ENCODE data around the gene SCP2D1. TPM values are rescaled to one million over a fixed set of nuclear protein-coding genes. Genes with fewer than 3 reads are reported as not detected.

SCP2D1 gene
- total RNA-seq, 2 donors from 2014 or later: not detected

DNA sequence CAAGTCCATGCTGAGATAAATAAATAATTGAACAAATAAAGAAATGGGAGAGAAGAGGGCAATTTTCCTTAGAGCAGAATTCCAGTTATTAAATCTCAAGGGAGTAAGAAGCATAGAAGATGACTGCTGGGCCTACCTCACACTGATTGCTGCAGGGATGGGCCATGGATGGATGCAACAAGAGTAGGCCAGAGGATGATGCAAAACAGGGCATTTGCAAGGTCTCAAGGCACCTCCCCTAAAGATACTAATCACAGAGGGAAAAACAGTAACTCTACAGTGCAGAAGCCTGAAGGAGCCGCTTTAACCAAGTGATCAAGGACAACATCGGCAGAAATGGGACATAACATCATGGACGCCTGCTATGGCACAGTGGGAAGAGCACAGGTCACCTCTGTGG is 1.7 kb upstream of the SCP2D1 start:
- intact Hi-C loops (cut with DNase I): no loop called here
- Histone ChIP-seq H3K36me3 (no peaks in the 10 kb centered on the region), H3K27me3 (no peaks in the 10 kb centered on the region), H3K9ac (ENCODE audit: low read depth in 2 of 2, low read length in 2 of 2) (no peak overlapping the region), H3K4me1 (no peaks in the 10 kb centered on the region), H3K27ac (no peak overlapping the region), H3K4me3 (no peak overlapping the region), H3K9me3 (no peaks in the 10 kb centered on the region)
- no peak for TF ChIP-seq CTCF (IDR thresholded peaks at IDR 0.05)
- DNase-seq: no peak

DNA sequence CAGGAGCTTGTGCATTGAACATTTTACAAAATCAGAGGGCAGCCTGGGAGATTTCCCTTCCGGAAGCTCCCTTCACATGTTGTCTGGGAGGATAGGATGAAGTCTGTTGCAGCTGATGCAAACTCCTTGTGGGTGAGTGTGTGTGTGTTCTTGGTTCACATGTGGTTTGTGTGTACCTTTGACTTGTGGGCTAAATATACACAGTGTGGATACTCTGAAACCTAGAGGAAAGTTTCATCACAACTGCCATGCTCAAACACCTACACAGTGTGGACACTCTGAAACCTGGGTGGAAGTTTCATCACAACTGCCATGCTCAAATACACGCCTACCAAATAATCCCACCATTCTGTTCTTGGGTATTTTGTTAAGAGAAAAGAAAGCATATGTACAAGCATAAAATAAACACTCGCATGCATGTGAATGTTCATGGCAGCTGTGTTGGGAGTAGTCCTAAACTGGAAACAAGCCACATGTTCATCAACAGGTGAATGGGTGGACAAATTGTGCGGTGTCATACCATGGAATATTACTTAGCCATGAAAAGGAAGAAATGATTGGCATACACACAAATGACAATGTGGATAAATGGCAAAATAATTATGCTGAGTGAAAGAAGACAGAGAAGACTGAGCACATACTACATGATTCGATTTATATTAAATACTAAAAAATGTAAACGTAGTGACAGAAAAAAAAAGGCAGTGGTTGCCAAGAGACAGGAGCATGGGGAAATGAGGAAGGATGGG is 1.8 kb downstream of the SCP2D1 start:
- Histone ChIP-seq H3K27me3 (no peaks in the 10 kb centered on the region), H3K9me3 (no peaks in the 10 kb centered on the region), H3K27ac (no peak overlapping the region), H3K4me1 (no peaks in the 10 kb centered on the region), H3K36me3 (no peaks in the 10 kb centered on the region), H3K9ac (ENCODE audit: low read depth in 2 of 2, low read length in 2 of 2) (no peak overlapping the region), H3K4me3 (no peak overlapping the region)
- TF ChIP-seq CTCF (IDR thresholded peaks at IDR 0.05): no peak
- DNase-seq: no peak
- intact Hi-C loops (cut with DNase I): no loop called here

DNA sequence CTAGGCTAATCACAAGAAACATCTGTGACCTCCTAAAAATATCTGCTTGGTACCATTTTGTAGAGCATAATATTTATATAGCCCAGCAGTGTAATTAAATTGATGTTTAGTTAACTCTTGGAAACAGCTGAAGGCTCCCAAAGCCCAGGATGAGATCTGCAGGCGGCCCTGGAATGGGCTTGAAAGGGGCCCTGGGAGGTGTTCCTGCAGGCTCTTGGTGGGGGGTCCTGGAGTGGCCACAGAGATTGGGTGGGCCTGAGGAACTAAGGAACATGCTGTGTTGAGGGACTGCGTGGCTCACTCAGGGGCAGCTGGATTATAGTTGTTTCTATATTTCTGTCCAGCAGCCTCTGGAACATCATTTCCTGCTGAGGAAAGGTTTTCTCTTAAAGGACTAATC is 9.2 kb downstream of the SCP2D1 start:
- Histone ChIP-seq H3K4me1 (no peaks in the 10 kb centered on the region), H3K27ac (peak overlapping the region; percentile 2), H3K4me3 (no peak overlapping the region), H3K27me3 (no peaks in the 10 kb centered on the region), H3K9ac (ENCODE audit: low read depth in 2 of 2, low read length in 2 of 2) (no peak overlapping the region), H3K9me3 (no peaks in the 10 kb centered on the region), H3K36me3 (no peaks in the 10 kb centered on the region)
- no peak for DNase-seq
- intact Hi-C loops (cut with DNase I): no loop called here
- no peak for TF ChIP-seq CTCF (IDR thresholded peaks at IDR 0.05)

DNA sequence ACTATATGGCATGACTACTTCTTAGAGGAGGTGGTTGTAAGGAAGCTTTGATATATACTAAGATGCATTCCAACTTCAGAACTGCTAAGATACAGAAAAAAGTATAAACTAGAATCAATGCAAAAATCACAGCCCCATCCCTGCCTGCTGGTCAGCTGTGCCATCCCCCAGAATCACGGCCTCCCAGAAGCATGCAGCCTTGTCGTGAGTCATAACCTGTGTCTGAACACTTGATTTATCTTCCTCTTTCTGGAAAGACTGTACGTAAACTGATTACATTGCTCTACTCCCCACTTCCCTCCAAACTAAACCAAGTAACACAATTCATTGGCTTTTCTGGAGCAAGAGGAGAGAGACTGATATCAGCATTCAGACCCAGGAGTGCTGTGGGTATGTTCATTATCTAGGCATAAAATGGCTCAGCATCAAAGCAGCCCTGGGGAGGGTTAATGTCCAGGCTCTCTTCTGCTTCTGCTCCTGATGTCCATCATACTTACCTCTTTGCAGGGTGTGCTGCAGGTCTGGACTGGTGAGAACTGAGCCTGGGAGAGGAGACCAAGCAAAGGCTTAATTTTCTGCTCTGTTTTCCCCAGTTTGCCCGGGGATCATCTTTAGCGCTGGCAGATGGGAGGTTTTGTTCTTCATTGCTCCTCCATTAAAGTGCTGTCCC is 18.4 kb downstream of the SCP2D1 start:
- intact Hi-C loops (cut with DNase I): no loop called here
- H3K9me3 ChIP-seq: no peaks in the 10 kb centered on the region
- H3K27me3 ChIP-seq: no peaks in the 10 kb centered on the region
- DNase-seq: no peak
- no peak overlapping the region for H3K4me3 ChIP-seq
- H3K4me1 ChIP-seq: no peaks in the 10 kb centered on the region
- no peak overlapping the region for H3K9ac ChIP-seq (ENCODE audit: low read depth in 2 of 2, low read length in 2 of 2)
- no peak overlapping the region for H3K27ac ChIP-seq
- H3K36me3 ChIP-seq: no peaks in the 10 kb centered on the region
- TF ChIP-seq CTCF (IDR thresholded peaks at IDR 0.05): no peak

- Histone ChIP-seq H3K27me3 (no peaks in the 10 kb centered on the region), H3K36me3 (no peaks in the 10 kb centered on the region), H3K4me3 (no peak overlapping the region), H3K9ac (ENCODE audit: low read depth in 2 of 2, low read length in 2 of 2) (no peak overlapping the region), H3K9me3 (no peaks in the 10 kb centered on the region), H3K27ac (no peak overlapping the region), H3K4me1 (no peaks in the 10 kb centered on the region)
- intact Hi-C loops (cut with DNase I): no loop called here
- TF ChIP-seq CTCF (IDR thresholded peaks at IDR 0.05): no peak
- no peak for DNase-seq
Measured at GRCh38 chr20:18832546-18833200, 19.1 kb downstream of the SCP2D1 start.
